Duodenal mucosa (tissue), 2 donors: ENCODE results near the gene TTC17.

Experiments used
- H3K27ac ChIP-seq: one replicate; pipeline ENCODE4 v1.7.0; 2013; ENCODE audit warnings: low read depth, low read length
- H3K27me3 ChIP-seq, 2 donors: one replicate each; pipeline ENCODE4 v1.7.0; 2013; ENCODE audit warnings: low read length in 2 of 2, control low read depth in 1 of 2; ENCODE audit not compliant: insufficient read depth in 2 of 2, control insufficient read depth in 1 of 2
- H3K36me3 ChIP-seq, 2 donors: one replicate each; pipeline ENCODE4 v1.7.0; 2013; ENCODE audit warnings: low read length in 2 of 2, control low read depth in 1 of 2; ENCODE audit not compliant: insufficient read depth in 2 of 2, control insufficient read depth in 1 of 2
- H3K4me1 ChIP-seq, 2 donors: one replicate each; pipeline ENCODE4 v1.7.0; 2013; ENCODE audit warnings: low read length in 2 of 2, control low read depth in 1 of 2; ENCODE audit not compliant: insufficient read depth in 2 of 2, control insufficient read depth in 1 of 2
- H3K4me3 ChIP-seq, 2 donors: one replicate each; pipeline ENCODE4 v1.7.0; 2013; ENCODE audit warnings: low read length in 2 of 2, low read depth in 1 of 2
- H3K9ac ChIP-seq, 2 donors: one replicate each; pipeline ENCODE4 v1.7.0; 2013; ENCODE audit warnings: low read length in 2 of 2, low read depth in 1 of 2
- H3K9me3 ChIP-seq, 2 donors: one replicate each; pipeline ENCODE4 v1.7.0; 2013; ENCODE audit warnings: low read length in 2 of 2, control low read depth in 1 of 2; ENCODE audit not compliant: control insufficient read depth in 1 of 2

Gene TTC17

DNA sequence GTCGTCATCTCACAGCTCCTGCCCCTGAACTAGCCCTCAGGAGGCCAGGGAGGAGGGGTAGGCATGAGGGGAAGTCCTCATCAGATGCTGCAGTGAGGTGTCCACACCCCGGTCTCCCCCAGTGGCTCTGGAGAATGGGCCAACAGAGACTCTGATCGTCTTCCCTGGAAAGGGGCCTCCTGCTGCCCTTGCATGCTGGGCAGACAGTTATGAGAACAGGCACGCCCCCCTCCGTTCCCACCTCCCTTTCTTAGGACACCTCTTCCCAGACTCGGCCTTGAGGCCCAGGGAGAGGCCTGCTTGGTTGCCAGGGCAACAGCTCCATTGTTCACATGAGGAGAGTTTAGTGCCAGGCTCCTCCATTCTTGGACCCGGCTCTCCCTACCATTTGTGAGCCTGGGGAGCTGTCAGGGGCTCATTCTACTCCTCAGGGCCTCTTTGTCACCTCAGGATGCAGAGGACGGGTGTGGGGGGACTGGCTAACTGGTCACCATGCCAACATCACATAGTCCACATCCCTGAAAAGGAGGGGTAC, 157.7 kb downstream of the TTC17 start:
- Histone ChIP-seq H3K27ac (no peak overlapping the region), H3K9ac (no peak overlapping the region), H3K27me3 (no peaks in the 10 kb centered on the region), H3K9me3 (peaks cover 0 to 2% of the 10 kb centered on the region in 2 donors), H3K36me3 (no peaks in the 10 kb centered on the region), H3K4me1 (no peaks in the 10 kb centered on the region), H3K4me3 (no peak overlapping the region)

DNA sequence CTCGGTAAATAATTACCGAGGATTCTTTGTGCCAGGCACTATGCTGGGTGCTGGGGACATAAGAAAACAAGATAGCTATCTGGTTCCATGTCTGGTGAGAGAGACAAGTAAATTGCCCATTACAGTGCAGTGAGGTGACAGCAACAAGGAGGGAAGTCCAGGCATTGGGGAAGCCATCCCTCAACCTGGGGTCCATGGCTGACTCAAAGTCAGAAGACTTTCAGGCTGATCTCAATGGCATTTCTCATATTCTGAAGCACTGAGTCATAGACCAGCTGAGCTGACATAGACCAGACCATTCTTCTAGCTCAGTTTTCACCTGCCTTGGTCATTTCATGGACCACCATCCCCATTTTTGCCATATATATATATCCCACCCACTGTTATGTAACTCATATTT, 158.8 kb downstream of the TTC17 start:
- H3K4me1 ChIP-seq: no peaks in the 10 kb centered on the region
- no peak overlapping the region for H3K9ac ChIP-seq
- H3K27me3 ChIP-seq: no peaks in the 10 kb centered on the region
- no peak overlapping the region for H3K4me3 ChIP-seq
- peaks cover 0 to 2% of the 10 kb centered on the region in 2 donors for H3K9me3 ChIP-seq
- no peak overlapping the region for H3K27ac ChIP-seq
- no peaks in the 10 kb centered on the region for H3K36me3 ChIP-seq

GRCh38 chr11:43518408-43519160, 159.9 kb downstream of the TTC17 start:
- H3K4me3 ChIP-seq: no peak overlapping the region
- H3K27ac ChIP-seq: no peak overlapping the region

GRCh38 chr11:43521471-43521870, 162.8 kb downstream of the TTC17 start:
- H3K4me1 ChIP-seq: no peaks in the 10 kb centered on the region

More at GRCh38 chr11:43518408-43519160, 159.9 kb downstream of the TTC17 start:
- H3K27me3 ChIP-seq: no peaks in the 10 kb centered on the region
- no peaks in the 10 kb centered on the region for H3K4me1 ChIP-seq
- H3K9me3 ChIP-seq: no peaks in the 10 kb centered on the region
- no peaks in the 10 kb centered on the region for H3K36me3 ChIP-seq
- no peak overlapping the region for H3K9ac ChIP-seq

GRCh38 chr11:43523632-43524031, 164.9 kb downstream of the TTC17 start:
- Histone ChIP-seq H3K27me3 (no peaks in the 10 kb centered on the region), H3K4me3 (no peak overlapping the region), H3K9ac (no peak overlapping the region), H3K36me3 (no peaks in the 10 kb centered on the region), H3K27ac (no peak overlapping the region), H3K9me3 (no peaks in the 10 kb centered on the region), H3K4me1 (no peaks in the 10 kb centered on the region)

More at GRCh38 chr11:43521471-43521870, 162.8 kb downstream of the TTC17 start:
- Histone ChIP-seq H3K27me3 (no peaks in the 10 kb centered on the region), H3K36me3 (no peaks in the 10 kb centered on the region), H3K4me3 (no peak overlapping the region), H3K9ac (no peak overlapping the region), H3K27ac (no peak overlapping the region), H3K9me3 (no peaks in the 10 kb centered on the region)

GRCh38 chr11:43532041-43532440, 173.3 kb downstream of the TTC17 start:
- no peaks in the 10 kb centered on the region for H3K9me3 ChIP-seq
- H3K4me3 ChIP-seq: no peak overlapping the region
- no peak overlapping the region for H3K27ac ChIP-seq
- no peaks in the 10 kb centered on the region for H3K36me3 ChIP-seq
- H3K9ac ChIP-seq: no peak overlapping the region
- H3K4me1 ChIP-seq: no peaks in the 10 kb centered on the region
- no peaks in the 10 kb centered on the region for H3K27me3 ChIP-seq

DNA sequence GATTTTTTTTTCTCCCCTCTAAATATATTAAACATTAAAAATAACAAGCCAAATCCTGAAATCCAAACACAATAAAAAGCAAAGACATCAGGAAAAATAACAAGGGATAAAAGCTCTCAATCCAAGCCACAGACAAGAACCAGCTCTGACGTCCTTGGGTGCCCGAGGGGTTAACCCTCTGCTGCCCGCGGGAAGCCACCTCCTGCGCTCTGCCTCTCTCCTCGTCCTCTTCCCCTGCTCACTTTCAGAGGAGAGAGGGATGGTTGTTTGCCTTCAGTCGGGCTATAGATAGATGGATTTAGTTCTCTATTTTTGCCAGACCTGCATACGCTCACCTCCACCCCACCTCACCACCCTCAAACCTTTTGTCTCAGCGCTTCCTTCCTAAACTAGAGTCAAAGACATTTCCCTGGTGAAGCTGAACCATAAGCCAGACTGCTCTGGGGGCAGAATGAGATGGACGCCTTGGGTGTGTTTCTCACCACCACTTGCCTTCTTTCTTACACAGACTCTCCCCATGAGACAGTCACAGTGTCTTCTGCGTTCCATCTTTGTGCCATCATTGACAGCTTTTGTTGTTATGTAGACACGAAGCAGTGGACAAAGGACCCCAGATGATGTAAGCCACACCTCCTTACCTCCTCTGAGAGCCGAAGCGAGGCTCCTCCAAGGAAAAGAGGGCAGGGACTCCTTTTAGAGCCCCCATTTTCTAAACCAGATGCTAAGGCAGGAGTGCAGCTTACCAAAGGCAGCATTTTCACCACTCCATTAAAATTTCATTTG, 179.3 kb downstream of the TTC17 start:
- no peaks in the 10 kb centered on the region for H3K4me1 ChIP-seq
- no peaks in the 10 kb centered on the region for H3K9me3 ChIP-seq
- H3K36me3 ChIP-seq: no peaks in the 10 kb centered on the region
- no peak overlapping the region for H3K27ac ChIP-seq
- H3K4me3 ChIP-seq: no peak overlapping the region
- H3K27me3 ChIP-seq: peaks cover 0 to 11% of the 10 kb centered on the region in 2 donors
- no peak overlapping the region for H3K9ac ChIP-seq

- Histone ChIP-seq H3K4me3 (no peak overlapping the region), H3K9ac (no peak overlapping the region), H3K36me3 (no peaks in the 10 kb centered on the region), H3K27me3 (peaks cover 6 to 19% of the 10 kb centered on the region in 2 donors), H3K9me3 (no peaks in the 10 kb centered on the region), H3K27ac (no peak overlapping the region), H3K4me1 (no peaks in the 10 kb centered on the region)
These were observed 183.3 kb downstream of the TTC17 start for GRCh38 chr11:43541993-43542392.

DNA sequence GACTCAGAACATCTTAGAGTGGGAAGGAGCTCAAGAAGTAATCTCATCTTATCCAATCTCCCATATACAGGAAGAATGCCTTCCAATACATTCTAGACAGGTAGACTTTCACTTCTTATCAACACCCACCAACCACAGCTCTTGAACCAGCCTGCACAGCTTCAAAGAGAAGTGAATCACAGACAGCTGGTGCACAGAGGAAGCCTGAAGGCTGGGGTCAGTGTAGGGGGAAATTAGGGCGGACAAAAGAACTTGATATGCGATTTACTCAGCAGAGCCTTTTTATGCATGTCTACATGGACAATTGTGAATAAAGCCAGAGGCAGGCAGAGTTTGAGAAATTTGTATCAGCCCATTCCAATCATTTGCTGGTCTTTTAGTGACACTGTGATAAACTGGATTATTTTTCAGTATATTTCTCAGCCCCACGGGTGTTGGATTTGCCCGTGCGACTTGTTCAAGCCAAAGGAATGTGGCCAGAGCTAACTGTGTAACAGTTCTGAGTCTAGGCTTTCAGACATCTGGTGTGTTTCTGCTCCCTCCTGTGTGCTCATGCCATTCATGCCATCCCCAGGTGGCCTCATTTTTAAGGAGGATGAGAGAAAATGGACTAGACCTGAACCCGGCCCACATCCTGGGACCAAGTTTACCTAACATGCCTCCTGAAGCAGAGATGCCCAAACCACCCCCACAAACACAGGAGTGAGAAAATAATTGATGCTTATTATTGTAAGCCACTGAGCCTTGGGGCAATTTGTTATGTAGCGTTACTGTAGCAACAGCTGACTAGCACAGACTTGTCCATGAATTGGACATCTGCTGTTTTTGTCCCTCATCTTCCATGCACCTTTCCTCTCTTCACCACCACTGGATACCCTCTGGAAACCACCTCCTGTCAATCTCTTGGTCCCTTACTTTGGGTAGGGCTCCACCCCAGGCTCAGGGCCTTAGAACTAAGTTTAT, 184.3 kb downstream of the TTC17 start:
- no peak overlapping the region for H3K27ac ChIP-seq
- H3K9ac ChIP-seq: no peak overlapping the region
- peaks cover 6 to 15% of the 10 kb centered on the region in 2 donors for H3K27me3 ChIP-seq
- no peaks in the 10 kb centered on the region for H3K4me1 ChIP-seq
- no peaks in the 10 kb centered on the region for H3K9me3 ChIP-seq
- H3K36me3 ChIP-seq: no peaks in the 10 kb centered on the region
- H3K4me3 ChIP-seq: no peak overlapping the region
